Activated CD8-positive, alpha-beta T cell treated with anti-CD3 and anti-CD28 coated beads for 36 hours (primary cell): Measurements from ENCODE around the gene CD96. TPM values are rescaled to one million over a fixed set of nuclear protein-coding genes. Genes with fewer than 3 reads are reported as not detected.
A peak's percentile ranks its signal among the peaks of the same experiment; 100 is the strongest.
"Not testable (repeated sequence)": the region's sequence is repeated elsewhere in the genome, so short reads cannot be mapped to it uniquely, and the experiment has no call there.

Experiments
- ATAC-seq: fragments of 200-7000 bp; cut with Tn5 transposase; one replicate; pipeline ENCODE4 v1.10.0; 2021; ENCODE audit warnings: mild to moderate bottlenecking, moderate library complexity
- CTCF ChIA-PET: fragments of 350-600 bp; sonication (Branson Sonifier 250); formaldehyde crosslinking; loops from one replicate; lab custom pipeline; 2021; ENCODE audit warnings: antibody characterized with exemption; lab: Charles Lee
- POLR2A ChIA-PET: fragments of 350-600 bp; sonication (Branson Sonifier 250); formaldehyde crosslinking; loops from one replicate; lab custom pipeline; 2021; ENCODE audit warnings: antibody characterized with exemption; lab: Charles Lee
- DNase-seq: peaks from one replicate; pipeline ENCODE4 v3.0.0-alpha.2; 2020
- H3K27ac Mint-ChIP-seq: one replicate; pipeline ENCODE4 v1.8.0; 2021; ENCODE audit warnings: mild to moderate bottlenecking, mixed read lengths
- H3K27me3 Mint-ChIP-seq: one replicate; pipeline ENCODE4 v1.8.0; 2021; ENCODE audit warnings: mixed read lengths
- H3K36me3 Mint-ChIP-seq: one replicate; pipeline ENCODE4 v1.8.0; 2021; ENCODE audit warnings: low read depth, mixed read lengths
- H3K4me1 Mint-ChIP-seq: one replicate; pipeline ENCODE4 v1.8.0; 2021; ENCODE audit warnings: low read depth, mixed read lengths
- H3K4me3 Mint-ChIP-seq: one replicate; pipeline ENCODE4 v1.8.0; 2021; ENCODE audit warnings: mild to moderate bottlenecking, moderate library complexity, mixed read lengths
- H3K9me3 Mint-ChIP-seq: one replicate; pipeline ENCODE4 v1.8.0; 2021; ENCODE audit warnings: mixed read lengths
- CTCF ChIP-seq: fragments of 200-600 bp; IDR thresholded peaks from one replicate; pipeline ENCODE4 v1.8.0; 2022; ENCODE audit warnings: antibody characterized with exemption, mild to moderate bottlenecking
- intact Hi-C: fragments of 100-400 bp; cut with micrococcal nuclease; formaldehyde crosslinking; loops from one replicate; pipeline ENCODE4 v1.10.0; 2022
- total RNA-seq, 2 experiments: library from RNA; stranded (reverse); gene quantifications; one replicate each; pipeline ENCODE4 v1.2.3, GENCODE V29; 2021

Gene CD96
- total RNA-seq, 2 experiments from 2014 or later, result 142 to 147 TPM

- intact Hi-C loops, result loop anchor here (2.0 to 5.0 kb wide), 6 partner anchors 35 to 195 kb away; no protein-coding TSS in a partner anchor
- Mint-ChIP-seq H3K4me1 (peaks cover 73% of the 10 kb centered on the region), H3K27me3 (no peaks in the 10 kb centered on the region), H3K27ac (peak overlapping the region; percentile 94), H3K9me3 (peaks cover 19% of the 10 kb centered on the region), H3K36me3 (peaks cover 33% of the 10 kb centered on the region), H3K4me3 (peak overlapping the region; percentile 59)
- ChIA-PET POLR2A (interaction anchor here (0.7 to 1.8 kb wide), 6 partner anchors 9 to 311 kb away, joined by 3 to 6 read pairs (median 4); partner anchors contain the start of gene ABHD10), CTCF (interaction anchor here (0.6 to 7.7 kb wide), 11 partner anchors 29 to 599 kb away, joined by 3 to 65 read pairs (median 6); partner anchors contain the start of gene ZBED2)
- no peak for TF ChIP-seq CTCF
- DNase-seq (peak; percentile 88), ATAC-seq (peak; percentile 92)
Observed at GRCh38 chr3:111667621-111668239, 125.7 kb downstream of the CD96 start.

GRCh38 chr3:111668326-111668725 is 126.3 kb downstream of the CD96 start:
- peaks cover 78% of the 10 kb centered on the region for H3K4me1 Mint-ChIP-seq
- H3K9me3 Mint-ChIP-seq, result peaks cover 15% of the 10 kb centered on the region
- ChIA-PET POLR2A (interaction anchor here (0.7 to 1.4 kb wide), 3 partner anchors 26 to 311 kb away, joined by 3 to 6 read pairs (median 3); partner anchors contain the start of gene ABHD10), CTCF (interaction anchor here (0.8 to 7.7 kb wide), 22 partner anchors 13 to 443 kb away, joined by 3 to 65 read pairs (median 6); partner anchors contain the start of genes ABHD10 and ZBED2)
- peak overlapping the region; percentile 68 for H3K27ac Mint-ChIP-seq
- ATAC-seq (no peak), DNase-seq (no peak)
- H3K36me3 Mint-ChIP-seq, result peaks cover 27% of the 10 kb centered on the region
- intact Hi-C loops, result loop anchor here (2.0 to 5.0 kb wide), 6 partner anchors 34 to 194 kb away; no protein-coding TSS in a partner anchor
- H3K27me3 Mint-ChIP-seq, result no peaks in the 10 kb centered on the region
- no peak overlapping the region for H3K4me3 Mint-ChIP-seq
- TF ChIP-seq CTCF, result no peak

- intact Hi-C loops, result loop anchor here (1.0 to 5.0 kb wide), 7 partner anchors 33 to 298 kb away; no protein-coding TSS in a partner anchor
- Mint-ChIP-seq H3K27me3 (no peaks in the 10 kb centered on the region), H3K4me3 (no peak overlapping the region), H3K27ac (peak overlapping the region; percentile 68), H3K9me3 (peaks cover 12% of the 10 kb centered on the region), H3K36me3 (peaks cover 21% of the 10 kb centered on the region), H3K4me1 (peaks cover 84% of the 10 kb centered on the region)
- ATAC-seq, result peak; percentile 50
- DNase-seq, result no peak
- ChIA-PET CTCF (interaction anchor here (0.7 to 7.7 kb wide), 30 partner anchors 12 to 443 kb away, joined by 3 to 65 read pairs (median 5); partner anchors contain the start of genes ABHD10 and ZBED2), POLR2A (interaction anchor here (1.0 to 1.8 kb wide), 2 partner anchors 23 to 26 kb away, joined by 3 to 4 read pairs; no protein-coding TSS in a partner anchor)
- peak; percentile 84 for TF ChIP-seq CTCF
Observed at GRCh38 chr3:111668888-111669488, 127.0 kb downstream of the CD96 start.

GRCh38 chr3:111669926-111670630 is 128.1 kb downstream of the CD96 start:
- no peak for DNase-seq
- ChIA-PET POLR2A (interaction anchor here (0.7 to 1.8 kb wide), 3 partner anchors 22 to 30 kb away, joined by 3 to 4 read pairs (median 4); no protein-coding TSS in a partner anchor), CTCF (interaction anchor here (0.7 to 7.7 kb wide), 22 partner anchors 18 to 343 kb away, joined by 3 to 65 read pairs (median 5); partner anchors contain the start of genes ABHD10 and ZBED2)
- Mint-ChIP-seq H3K4me1 (peaks cover 85% of the 10 kb centered on the region), H3K36me3 (peaks cover 14% of the 10 kb centered on the region), H3K27me3 (no peaks in the 10 kb centered on the region), H3K9me3 (peaks cover 10% of the 10 kb centered on the region), H3K27ac (peak overlapping the region; percentile 90), H3K4me3 (no peak overlapping the region)
- no peak for ATAC-seq
- intact Hi-C loops, result loop anchor here (1.0 to 5.0 kb wide), 7 partner anchors 32 to 297 kb away; no protein-coding TSS in a partner anchor
- no peak for TF ChIP-seq CTCF

- peaks cover 19% of the 10 kb centered on the region for H3K36me3 Mint-ChIP-seq
- ChIA-PET POLR2A (interaction anchor here (1.0 to 1.6 kb wide), 2 partner anchors 22 to 59 kb away, joined by 3 read pairs; no protein-coding TSS in a partner anchor), CTCF (interaction anchor here (1.0 to 7.7 kb wide), 8 partner anchors 40 to 371 kb away, joined by 3 to 65 read pairs (median 6); partner anchors contain the start of gene ZBED2)
- ATAC-seq, H3K27me3 Mint-ChIP-seq, DNase-seq, intact Hi-C loops, H3K9me3 Mint-ChIP-seq: not testable (repeated sequence)
- peak overlapping the region; percentile 100 for H3K27ac Mint-ChIP-seq
- H3K4me3 Mint-ChIP-seq, result peak overlapping the region; percentile 86
- H3K4me1 Mint-ChIP-seq, result peaks cover 73% of the 10 kb centered on the region
Observed at GRCh38 chr3:111672461-111672860, 130.5 kb downstream of the CD96 start.
